Osteocyte (in vitro differentiated cells): Measurements from ENCODE around the gene PTPRR. TPM values are rescaled to one million over a fixed set of nuclear protein-coding genes. Genes with fewer than 3 reads are reported as not detected.

Experiments
- DNase-seq: peaks from one replicate; pipeline ENCODE4 v3.0.0; 2021; ENCODE audit warnings: mixed read lengths; ENCODE audit not compliant: unreplicated experiment; ENCODE audit errors: extremely low spot score
- H3K27ac Mint-ChIP-seq: one replicate; pipeline ENCODE4 v1.8.0; 2021; ENCODE audit warnings: mild to moderate bottlenecking, mixed read lengths; ENCODE audit not compliant: unreplicated experiment
- H3K27me3 Mint-ChIP-seq: one replicate; pipeline ENCODE4 v1.8.0; 2021; ENCODE audit warnings: mixed read lengths; ENCODE audit not compliant: unreplicated experiment
- H3K36me3 Mint-ChIP-seq: one replicate; pipeline ENCODE4 v1.8.0; 2021; ENCODE audit warnings: mixed read lengths; ENCODE audit not compliant: unreplicated experiment
- H3K4me1 Mint-ChIP-seq: one replicate; pipeline ENCODE4 v1.8.0; 2021; ENCODE audit warnings: mixed read lengths; ENCODE audit not compliant: unreplicated experiment
- H3K4me3 Mint-ChIP-seq: one replicate; pipeline ENCODE4 v1.8.0; 2021; ENCODE audit warnings: mild to moderate bottlenecking, moderate library complexity, mixed read lengths; ENCODE audit not compliant: unreplicated experiment
- H3K9me3 Mint-ChIP-seq: one replicate; pipeline ENCODE4 v1.8.0; 2021; ENCODE audit warnings: mixed read lengths; ENCODE audit not compliant: unreplicated experiment
- CTCF ChIP-seq: fragments of 200-600 bp; sonication (generic); IDR thresholded peaks from 2 replicates; pipeline ENCODE4 v1.5.0; 2021; ENCODE audit warnings: antibody characterized with exemption, mild to moderate bottlenecking, moderate library complexity
- total RNA-seq: library from RNA; stranded (reverse); gene quantifications from 2 replicates; pipeline ENCODE4 v1.2.1, GENCODE V29; 2021

Gene PTPRR
- total RNA-seq, 1 donor from 2014 or later: 0.21 TPM

GRCh38 chr12:70895956-70896355 lies 24.6 kb downstream of the PTPRR start:
- no peak for TF ChIP-seq CTCF
- Mint-ChIP-seq H3K27ac (no peak overlapping the region), H3K9me3 (peaks cover 8% of the 10 kb centered on the region), H3K4me3 (no peak overlapping the region), H3K36me3 (no peaks in the 10 kb centered on the region), H3K27me3 (peaks cover 10% of the 10 kb centered on the region), H3K4me1 (no peaks in the 10 kb centered on the region)
- DNase-seq: no peak

- Mint-ChIP-seq H3K4me3 (no peak overlapping the region), H3K27me3 (peaks cover 8% of the 10 kb centered on the region), H3K9me3 (peaks cover 8% of the 10 kb centered on the region), H3K4me1 (no peaks in the 10 kb centered on the region), H3K27ac (no peak overlapping the region), H3K36me3 (no peaks in the 10 kb centered on the region)
- no peak for DNase-seq
- no peak for TF ChIP-seq CTCF
These were observed 27.9 kb downstream of the PTPRR start for GRCh38 chr12:70892593-70892992.

GRCh38 chr12:70890895-70891832 lies 29.4 kb downstream of the PTPRR start:
- TF ChIP-seq CTCF: no peak
- no peak for DNase-seq
- H3K36me3 Mint-ChIP-seq: no peaks in the 10 kb centered on the region

GRCh38 chr12:70885956-70886355 lies 34.6 kb downstream of the PTPRR start:
- DNase-seq: no peak
- no peak for TF ChIP-seq CTCF
- no peak overlapping the region for H3K4me3 Mint-ChIP-seq
- no peaks in the 10 kb centered on the region for H3K4me1 Mint-ChIP-seq
- peaks cover 10% of the 10 kb centered on the region for H3K27me3 Mint-ChIP-seq
- H3K9me3 Mint-ChIP-seq: no peaks in the 10 kb centered on the region
- no peak overlapping the region for H3K27ac Mint-ChIP-seq
- no peaks in the 10 kb centered on the region for H3K36me3 Mint-ChIP-seq

More at GRCh38 chr12:70890895-70891832, 29.4 kb downstream of the PTPRR start:
- peaks cover 5% of the 10 kb centered on the region for H3K9me3 Mint-ChIP-seq
- no peak overlapping the region for H3K4me3 Mint-ChIP-seq
- H3K27ac Mint-ChIP-seq: no peak overlapping the region
- H3K4me1 Mint-ChIP-seq: no peaks in the 10 kb centered on the region
- H3K27me3 Mint-ChIP-seq: peaks cover 8% of the 10 kb centered on the region

- no peak for TF ChIP-seq CTCF
- H3K27ac Mint-ChIP-seq: no peak overlapping the region
- no peaks in the 10 kb centered on the region for H3K4me1 Mint-ChIP-seq
These were observed 36.7 kb downstream of the PTPRR start for GRCh38 chr12:70883855-70884254.

More at GRCh38 chr12:70883855-70884254, 36.7 kb downstream of the PTPRR start:
- Mint-ChIP-seq H3K27me3 (peaks cover 4% of the 10 kb centered on the region), H3K36me3 (no peaks in the 10 kb centered on the region), H3K9me3 (no peaks in the 10 kb centered on the region), H3K4me3 (no peak overlapping the region)
- no peak for DNase-seq
